A673 (cell line): Measurements from ENCODE around the gene DENND1A.

Experiments
- CTCF ChIP-seq: fragments of 300-800, 200-600 bp; sonication (generic); conservative IDR thresholded peaks from 2 replicates; pipeline ENCODE4 v1.5.1; 2017; ENCODE audit warnings: low read depth, mild to moderate bottlenecking, antibody characterized with exemption, low read length, moderate library complexity, mixed read lengths
- EZH2 ChIP-seq: fragments of 200-600 bp; sonication (generic); IDR thresholded peaks from 2 replicates; pipeline ENCODE4 v1.6.1; 2017; ENCODE audit warnings: borderline replicate concordance, low read depth, mild to moderate bottlenecking, mixed read lengths, antibody characterized with exemption, low read length; ENCODE audit not compliant: poor library complexity, severe bottlenecking

- TF ChIP-seq CTCF, result no peak
- TF ChIP-seq EZH2, result no peak
Observed at GRCh38 chr9:123425261-123425821, 504.6 kb downstream of the DENND1A start.
